Measurements from ENCODE around the gene DNMT3L.

The DNMT3L gene

DNA sequence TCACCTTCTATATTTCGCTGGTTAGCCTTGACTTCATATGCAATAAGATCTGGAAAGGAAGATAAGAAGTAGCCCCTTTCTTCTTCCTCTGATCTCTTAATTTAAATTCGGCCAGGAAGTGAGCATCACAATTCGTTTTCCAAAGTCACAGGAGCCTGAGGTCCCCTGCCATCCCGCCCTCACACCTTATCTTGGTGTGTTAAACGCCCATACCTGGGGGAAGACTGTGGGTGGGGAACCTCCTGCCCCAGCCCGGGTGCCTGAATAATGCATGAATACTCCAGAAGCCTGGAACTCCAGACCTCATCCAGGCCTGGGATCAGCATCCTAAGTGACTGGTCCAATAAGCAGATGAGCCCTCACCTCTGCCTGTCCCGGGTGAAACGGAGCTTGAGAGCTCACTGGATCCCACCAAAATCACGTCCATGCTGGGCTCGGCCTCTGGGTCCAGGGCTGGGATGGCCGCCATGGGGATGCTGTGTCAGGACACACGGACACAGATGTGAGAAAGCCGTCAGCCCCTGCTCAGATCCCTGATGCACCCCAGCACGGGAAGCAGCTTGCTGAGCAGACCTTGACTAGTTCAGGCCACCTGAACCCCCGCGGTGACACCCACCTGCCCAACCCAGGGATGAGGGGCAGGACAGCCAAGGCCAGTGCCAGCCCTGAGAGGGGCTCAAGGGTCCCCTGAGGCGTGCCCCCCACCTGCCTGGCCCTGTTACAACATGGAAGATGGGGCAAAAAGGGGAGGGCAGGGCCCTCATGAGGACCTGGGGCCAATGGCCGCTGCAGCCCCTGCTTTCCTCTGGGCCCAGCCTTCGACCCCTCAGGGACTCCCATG lies 686 bp downstream of the DNMT3L start:
- H3K4me3 ChIP-seq (ENCODE audit: low read depth, low read length), result no peak overlapping the region
- TF ChIP-seq, protein P1, sequence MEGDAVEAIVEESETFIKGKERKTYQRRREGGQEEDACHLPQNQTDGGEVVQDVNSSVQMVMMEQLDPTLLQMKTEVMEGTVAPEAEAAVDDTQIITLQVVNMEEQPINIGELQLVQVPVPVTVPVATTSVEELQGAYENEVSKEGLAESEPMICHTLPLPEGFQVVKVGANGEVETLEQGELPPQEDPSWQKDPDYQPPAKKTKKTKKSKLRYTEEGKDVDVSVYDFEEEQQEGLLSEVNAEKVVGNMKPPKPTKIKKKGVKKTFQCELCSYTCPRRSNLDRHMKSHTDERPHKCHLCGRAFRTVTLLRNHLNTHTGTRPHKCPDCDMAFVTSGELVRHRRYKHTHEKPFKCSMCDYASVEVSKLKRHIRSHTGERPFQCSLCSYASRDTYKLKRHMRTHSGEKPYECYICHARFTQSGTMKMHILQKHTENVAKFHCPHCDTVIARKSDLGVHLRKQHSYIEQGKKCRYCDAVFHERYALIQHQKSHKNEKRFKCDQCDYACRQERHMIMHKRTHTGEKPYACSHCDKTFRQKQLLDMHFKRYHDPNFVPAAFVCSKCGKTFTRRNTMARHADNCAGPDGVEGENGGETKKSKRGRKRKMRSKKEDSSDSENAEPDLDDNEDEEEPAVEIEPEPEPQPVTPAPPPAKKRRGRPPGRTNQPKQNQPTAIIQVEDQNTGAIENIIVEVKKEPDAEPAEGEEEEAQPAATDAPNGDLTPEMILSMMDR (IDR thresholded peaks at IDR 0.05; ENCODE audit: low read depth, low read length), result no peak
- peaks cover 9% of the 10 kb centered on the region for H3K9me3 ChIP-seq (ENCODE audit: severe bottlenecking)
- H3K27me3 ChIP-seq (ENCODE audit: insufficient read depth, low read depth, severe bottlenecking), result no peaks in the 10 kb centered on the region
- DNase-seq, result no peak
- H3K27ac ChIP-seq, result peak overlapping the region; percentile 62
- H3K36me3 ChIP-seq, result no peaks in the 10 kb centered on the region

DNA sequence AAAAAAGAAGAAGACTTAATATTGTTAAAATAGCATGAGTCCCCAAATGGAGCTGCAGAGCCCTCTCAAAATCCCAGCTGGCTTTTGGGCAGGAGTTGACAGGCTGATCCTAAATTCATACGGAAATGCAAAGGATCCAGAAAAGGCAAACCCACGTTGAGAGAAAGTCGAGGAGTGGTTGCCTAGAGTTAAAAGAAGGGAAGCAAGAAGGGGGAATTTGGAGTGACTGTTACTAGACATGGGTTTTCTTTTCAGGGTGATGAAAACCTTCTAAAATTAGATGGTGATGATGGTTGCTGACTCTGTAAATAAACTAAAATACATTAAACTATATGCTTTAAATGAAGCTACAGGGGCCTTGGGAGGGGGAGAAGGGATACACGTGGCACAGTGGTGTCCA lies 1.6 kb downstream of the DNMT3L start:
- no peaks in the 10 kb centered on the region for H3K36me3 ChIP-seq
- no peak overlapping the region for H3K27ac ChIP-seq
- H3K9me3 ChIP-seq (ENCODE audit: severe bottlenecking), result peaks cover 9% of the 10 kb centered on the region
- no peak for DNase-seq
- no peak overlapping the region for H3K4me3 ChIP-seq (ENCODE audit: low read depth, low read length)
- TF ChIP-seq, protein P1 (IDR thresholded peaks at IDR 0.05; ENCODE audit: low read depth, low read length), result no peak
- no peaks in the 10 kb centered on the region for H3K27me3 ChIP-seq (ENCODE audit: insufficient read depth, low read depth, severe bottlenecking)

DNA sequence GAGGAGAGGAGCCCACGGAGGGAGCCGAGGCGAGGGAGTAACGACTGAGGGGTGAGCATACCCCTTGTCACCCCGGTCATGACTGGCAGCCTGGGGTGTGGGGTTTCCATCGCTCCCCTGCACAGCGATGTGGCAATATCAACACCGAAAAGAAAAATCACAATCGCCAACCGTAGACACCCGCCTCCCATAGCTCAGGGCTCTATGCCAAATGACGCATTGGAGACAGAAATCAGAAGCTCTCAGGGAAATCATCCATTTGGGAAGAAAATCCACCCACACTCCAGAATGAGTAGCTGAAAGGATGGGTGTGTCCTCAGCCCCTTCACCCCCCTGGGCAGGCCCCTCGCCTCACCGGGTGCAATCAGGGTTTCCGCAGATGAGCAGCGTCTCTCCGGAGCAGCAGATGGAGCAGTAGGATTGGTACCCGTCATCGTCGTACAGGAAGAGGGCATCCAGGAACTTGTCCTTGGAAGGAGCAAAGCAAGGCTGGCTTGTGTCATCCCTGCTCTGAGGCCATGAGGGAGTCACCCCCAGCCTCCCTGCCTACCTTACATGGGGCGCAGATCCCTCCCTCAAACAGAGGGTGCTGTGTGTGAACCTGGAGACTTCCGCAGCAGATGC lies 2.5 kb downstream of the DNMT3L start:
- H3K27ac ChIP-seq, result no peak overlapping the region
- no peaks in the 10 kb centered on the region for H3K27me3 ChIP-seq (ENCODE audit: insufficient read depth, low read depth, severe bottlenecking)
- no peaks in the 10 kb centered on the region for H3K36me3 ChIP-seq
- H3K9me3 ChIP-seq (ENCODE audit: severe bottlenecking), result peaks cover 9% of the 10 kb centered on the region
- no peak for DNase-seq
- TF ChIP-seq, protein P1 (IDR thresholded peaks at IDR 0.05; ENCODE audit: low read depth, low read length), result no peak
- no peak overlapping the region for H3K4me3 ChIP-seq (ENCODE audit: low read depth, low read length)

DNA sequence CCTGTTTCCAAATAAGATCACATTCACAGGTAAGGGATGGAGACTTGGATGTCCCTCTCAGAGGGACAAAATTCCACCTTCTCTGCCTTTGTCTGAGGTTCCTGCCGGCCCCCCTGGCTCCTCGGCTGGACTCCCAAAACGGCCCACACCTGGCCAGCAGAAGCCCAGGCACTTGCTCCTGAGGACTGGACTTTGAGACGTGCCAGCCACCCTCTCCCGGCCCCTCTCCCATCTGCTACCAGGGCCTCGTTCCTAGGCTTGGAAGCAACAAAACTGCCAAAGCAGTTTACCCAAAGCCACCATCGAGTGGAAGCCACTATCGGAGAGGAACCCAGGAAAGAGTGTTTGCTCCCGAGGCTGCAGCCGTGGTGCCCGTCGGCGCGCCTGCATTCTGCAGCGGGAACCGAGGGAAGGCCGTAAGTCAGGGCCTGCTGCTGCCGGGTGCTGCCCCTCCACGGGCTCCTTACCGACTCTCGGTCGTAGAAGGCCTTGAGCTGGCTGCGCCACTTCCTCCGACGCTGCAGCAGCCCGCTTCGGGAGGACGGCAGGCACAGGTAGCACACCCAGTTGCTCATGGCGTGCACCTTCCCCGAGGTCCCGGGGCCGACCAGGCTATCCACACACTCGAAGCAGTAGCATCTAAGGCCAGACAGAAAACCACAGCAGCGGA lies 3.5 kb downstream of the DNMT3L start:
- H3K27ac ChIP-seq, result no peak overlapping the region
- H3K27me3 ChIP-seq (ENCODE audit: insufficient read depth, low read depth, severe bottlenecking), result no peaks in the 10 kb centered on the region
- H3K4me3 ChIP-seq (ENCODE audit: low read depth, low read length), result no peak overlapping the region
- H3K36me3 ChIP-seq, result no peaks in the 10 kb centered on the region
- TF ChIP-seq, protein P1 (IDR thresholded peaks at IDR 0.05; ENCODE audit: low read depth, low read length), result no peak
- peaks cover 11% of the 10 kb centered on the region for H3K9me3 ChIP-seq (ENCODE audit: severe bottlenecking)
- no peak for DNase-seq

DNA sequence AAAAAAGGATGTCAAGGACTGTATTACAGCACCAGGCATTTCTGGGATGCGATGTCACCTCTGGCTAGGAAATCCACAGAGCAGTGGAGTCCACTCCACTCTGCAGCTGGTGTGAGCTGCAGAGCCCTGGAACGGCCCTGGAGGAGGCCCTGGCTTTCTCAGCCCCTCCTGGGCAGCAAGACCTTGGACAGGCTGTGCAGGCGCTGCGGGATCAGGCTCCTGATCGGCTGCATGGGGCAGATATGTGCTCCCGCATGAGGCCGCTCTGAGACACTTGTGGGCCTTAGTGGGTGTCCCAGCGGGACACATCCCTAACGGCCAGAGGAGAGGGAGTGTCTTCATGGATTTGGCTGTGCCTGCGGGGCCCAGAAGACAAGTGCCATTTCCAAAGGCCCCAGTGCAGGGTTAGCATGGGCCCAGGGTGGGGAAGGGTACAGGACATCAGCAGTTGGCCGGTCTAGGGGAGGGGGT lies 6.2 kb downstream of the DNMT3L start:
- Histone ChIP-seq H3K27me3 (ENCODE audit: insufficient read depth, low read depth, severe bottlenecking) (no peaks in the 10 kb centered on the region), H3K4me3 (ENCODE audit: low read depth, low read length) (no peak overlapping the region), H3K36me3 (no peaks in the 10 kb centered on the region), H3K9me3 (ENCODE audit: severe bottlenecking) (peaks cover 11% of the 10 kb centered on the region), H3K27ac (no peak overlapping the region)
- DNase-seq, result peak; percentile 7
- TF ChIP-seq, protein P1 (IDR thresholded peaks at IDR 0.05; ENCODE audit: low read depth, low read length), result no peak
